Activated CD4-positive, alpha-beta T cell treated with anti-CD3 and anti-CD28 coated beads, Interleukin-2, amount 50 U/mL, for 4 hours (primary cell): ENCODE data around the gene TBC1D14.

ENCODE experiments used
- DNase-seq, 2 experiments: peaks; one replicate each; pipeline ENCODE4 v3.0.0-alpha.2; 2020

The TBC1D14 gene

GRCh38 chr4:7004331-7004730 lies 94.7 kb downstream of the TBC1D14 start:
- DNase-seq, result no peak

GRCh38 chr4:7005571-7005970 lies 95.9 kb downstream of the TBC1D14 start:
- no peak for DNase-seq

- DNase-seq, result no peak
Measured at GRCh38 chr4:7006411-7006810, 96.8 kb downstream of the TBC1D14 start.

DNA sequence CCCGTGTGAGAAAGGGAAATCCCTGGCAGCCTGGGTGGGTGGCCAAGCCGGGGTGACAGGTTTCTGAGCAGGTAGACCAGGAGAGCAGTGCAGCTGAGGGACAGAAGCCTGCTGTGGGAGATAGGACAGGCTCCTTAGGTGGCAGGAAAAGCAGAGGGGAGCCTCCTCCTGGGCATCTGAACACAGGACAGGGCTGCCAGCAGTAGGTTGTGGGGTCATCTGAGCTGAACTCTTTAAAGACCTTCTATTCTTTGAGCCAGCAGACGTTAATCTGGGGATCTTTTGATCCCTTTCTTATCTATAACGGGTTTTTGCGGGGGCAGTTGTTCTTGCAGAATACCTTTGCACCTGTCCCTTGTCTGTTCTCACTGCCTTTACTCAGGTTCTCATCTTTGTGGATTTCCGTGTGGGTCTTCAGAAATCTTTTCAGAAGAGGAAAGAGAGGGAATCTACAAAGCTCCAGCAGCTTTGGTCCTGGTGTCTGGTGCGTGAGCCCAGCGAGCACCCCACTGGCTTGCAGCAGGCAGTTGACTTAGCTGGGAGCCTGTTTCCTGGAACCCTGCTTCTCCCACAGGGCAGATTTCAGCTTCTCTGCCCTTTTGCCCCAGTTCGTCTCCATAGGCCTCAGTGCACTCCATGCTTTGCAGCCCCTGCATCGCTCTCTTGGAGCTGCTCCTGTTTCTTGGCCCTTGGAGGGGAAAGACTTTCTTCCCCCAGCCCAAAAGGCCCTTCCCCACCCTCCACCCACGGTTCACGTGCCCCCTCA lies 97.7 kb downstream of the TBC1D14 start:
- DNase-seq, result no peak

GRCh38 chr4:7007944-7008343 lies 98.3 kb downstream of the TBC1D14 start:
- DNase-seq, result no peak

DNA sequence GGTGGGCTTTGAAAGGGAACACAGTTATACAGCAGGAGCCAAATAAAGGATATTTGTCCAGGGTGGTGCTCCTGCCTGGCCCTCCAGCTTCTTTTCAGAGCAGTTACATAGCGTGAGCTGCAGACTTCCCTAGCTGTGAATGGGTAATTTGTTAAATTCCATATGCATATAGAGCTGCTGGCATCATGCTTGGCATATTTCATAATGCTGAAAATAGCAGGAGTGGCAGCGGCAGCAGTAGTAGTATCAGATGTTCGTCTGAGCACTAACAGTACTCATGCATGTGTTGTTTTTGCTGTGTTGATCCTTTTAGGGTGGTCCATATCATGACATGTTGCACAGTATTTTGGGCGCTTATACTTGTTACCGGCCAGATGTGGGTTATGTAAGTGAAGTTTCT lies 99.9 kb downstream of the TBC1D14 start:
- no peak for DNase-seq

DNA sequence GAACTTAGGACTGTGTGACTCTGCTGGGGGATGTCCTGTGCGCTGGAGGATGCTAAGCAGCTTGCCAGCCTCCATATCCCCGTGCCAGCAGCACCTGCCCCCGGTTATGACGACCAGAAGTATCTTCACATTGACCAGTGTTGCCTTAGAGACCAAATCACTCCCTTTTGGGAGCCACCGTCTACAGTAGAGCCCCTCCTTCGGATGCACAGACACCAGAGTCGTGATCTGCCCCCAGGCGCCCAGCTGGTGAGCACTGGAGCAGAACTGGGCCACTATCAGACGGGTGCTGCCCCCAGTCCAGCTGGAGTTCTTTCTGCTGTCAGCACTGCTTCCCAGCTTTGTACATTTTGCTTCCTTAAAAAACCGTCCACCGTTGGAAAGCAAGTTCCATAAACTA lies 103.5 kb downstream of the TBC1D14 start:
- no peak for DNase-seq

DNA sequence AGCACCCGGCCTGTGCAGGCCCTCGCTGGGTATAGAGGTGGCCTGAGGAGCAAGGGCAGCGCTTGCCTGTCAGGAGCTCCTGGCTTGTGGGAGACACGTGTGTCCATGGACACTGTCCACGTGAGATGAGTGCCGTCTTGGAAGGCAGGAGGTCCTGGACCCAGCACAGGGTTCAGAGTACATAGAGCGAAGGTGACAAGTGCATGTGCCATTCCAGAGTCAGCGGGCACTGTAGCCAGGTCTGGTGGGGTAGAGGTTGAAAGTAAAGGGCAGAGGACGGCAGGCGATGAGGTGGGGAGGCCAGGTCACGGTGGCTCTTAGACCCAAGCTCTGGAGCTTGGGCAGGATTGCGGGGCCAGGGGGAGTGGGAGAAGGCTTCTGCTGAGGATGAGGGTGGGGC lies 105.2 kb downstream of the TBC1D14 start:
- no peak for DNase-seq

GRCh38 chr4:7015383-7016035 lies 105.9 kb downstream of the TBC1D14 start:
- no peak for DNase-seq

DNA sequence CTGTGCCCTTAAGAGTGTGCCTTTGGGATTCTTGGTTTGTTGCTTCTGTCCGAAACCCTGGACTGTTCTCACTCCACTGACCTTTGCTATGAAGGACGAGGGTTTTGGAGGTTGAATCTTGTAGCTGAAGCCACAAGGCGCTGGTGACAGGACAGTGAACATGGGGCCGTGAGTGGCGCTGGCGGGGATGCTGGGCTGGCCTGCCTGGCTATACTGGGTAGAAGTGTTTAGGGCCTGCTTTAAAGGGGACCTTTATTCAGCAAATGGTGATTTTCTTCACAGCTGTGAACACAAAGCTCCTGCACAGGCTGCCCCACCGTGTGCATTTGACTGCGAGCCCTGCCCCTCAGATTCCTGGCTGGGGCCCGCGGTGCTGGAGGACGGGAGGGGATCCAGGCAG lies 106.5 kb downstream of the TBC1D14 start:
- no peak for DNase-seq

DNA sequence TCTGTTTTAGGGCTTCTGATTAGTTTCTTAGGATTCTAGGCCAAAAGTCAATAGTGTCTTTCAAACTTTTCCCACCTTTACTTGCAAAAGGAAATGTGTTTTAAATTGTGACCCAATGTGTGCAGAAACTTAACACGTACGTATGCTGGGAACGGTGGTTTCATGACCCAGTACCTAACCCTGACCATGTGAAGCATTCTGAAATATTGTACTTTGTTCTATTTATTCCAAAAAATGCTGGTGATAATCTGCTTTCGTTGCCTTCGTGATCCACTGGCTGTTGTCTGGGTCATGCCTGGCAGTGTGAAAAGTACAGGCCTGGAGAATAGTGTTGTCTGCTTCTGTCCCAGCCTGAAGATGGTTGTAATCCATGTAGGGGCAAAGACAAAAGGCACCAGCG lies 106.9 kb downstream of the TBC1D14 start:
- no peak for DNase-seq

DNA sequence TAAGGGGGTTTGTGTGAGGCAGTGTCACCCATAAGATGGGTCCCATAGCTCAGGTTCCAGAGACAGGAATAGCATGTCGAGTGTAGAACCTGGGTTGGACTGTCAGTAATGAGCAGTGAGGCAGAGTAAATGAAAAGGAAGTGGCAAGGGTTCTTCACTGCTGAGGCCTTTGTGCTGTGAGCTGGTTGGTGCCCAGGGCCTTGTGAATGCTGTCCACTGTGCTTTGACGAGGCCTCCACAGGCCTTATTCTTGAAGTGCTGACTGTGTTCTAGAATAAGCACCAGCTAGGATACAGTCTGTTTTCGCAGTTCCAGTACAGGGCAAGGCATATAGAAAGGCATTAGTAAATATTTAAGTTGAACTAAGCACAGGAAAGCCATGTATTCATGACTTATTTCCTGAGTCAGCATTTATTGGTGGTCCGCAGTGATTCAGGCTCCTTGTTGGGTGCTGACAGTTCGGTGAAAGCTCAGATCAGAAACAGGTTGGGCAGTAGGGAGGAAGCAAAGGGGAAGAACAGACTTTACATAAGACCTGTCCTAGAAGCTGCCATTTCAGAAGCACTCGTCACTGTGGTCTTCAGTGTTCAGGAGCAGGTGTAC lies 107.9 kb downstream of the TBC1D14 start:
- DNase-seq, result no peak

- DNase-seq, result no peak
Measured at GRCh38 chr4:7018281-7018680, 108.7 kb downstream of the TBC1D14 start.

GRCh38 chr4:7019367-7019766 lies 109.7 kb downstream of the TBC1D14 start:
- no peak for DNase-seq

DNA sequence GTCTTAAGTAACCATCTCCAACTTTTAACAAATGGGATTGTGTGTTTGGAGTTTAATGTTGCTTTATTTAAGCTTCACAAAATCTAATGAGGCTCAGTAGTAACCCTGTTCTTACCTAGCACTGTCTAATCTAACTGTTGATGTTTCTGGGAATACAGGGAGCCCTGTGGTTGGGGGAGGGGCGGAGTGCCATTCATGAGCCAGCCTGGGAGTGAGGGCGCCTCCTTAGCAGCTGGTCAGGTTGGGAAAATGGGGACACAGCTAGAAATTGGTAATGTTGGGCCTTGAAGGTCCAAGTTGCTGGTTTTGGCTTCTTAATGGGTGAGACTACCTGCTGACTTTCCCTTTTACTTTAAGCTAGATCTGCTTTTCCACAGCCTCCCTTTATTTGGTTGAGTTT lies 110.7 kb downstream of the TBC1D14 start:
- DNase-seq, result no peak

GRCh38 chr4:7020856-7021255 lies 111.2 kb downstream of the TBC1D14 start:
- DNase-seq, result no peak

GRCh38 chr4:7021355-7021754 lies 111.7 kb downstream of the TBC1D14 start:
- DNase-seq, result no peak

GRCh38 chr4:7021930-7022664 lies 112.5 kb downstream of the TBC1D14 start:
- no peak for DNase-seq

DNA sequence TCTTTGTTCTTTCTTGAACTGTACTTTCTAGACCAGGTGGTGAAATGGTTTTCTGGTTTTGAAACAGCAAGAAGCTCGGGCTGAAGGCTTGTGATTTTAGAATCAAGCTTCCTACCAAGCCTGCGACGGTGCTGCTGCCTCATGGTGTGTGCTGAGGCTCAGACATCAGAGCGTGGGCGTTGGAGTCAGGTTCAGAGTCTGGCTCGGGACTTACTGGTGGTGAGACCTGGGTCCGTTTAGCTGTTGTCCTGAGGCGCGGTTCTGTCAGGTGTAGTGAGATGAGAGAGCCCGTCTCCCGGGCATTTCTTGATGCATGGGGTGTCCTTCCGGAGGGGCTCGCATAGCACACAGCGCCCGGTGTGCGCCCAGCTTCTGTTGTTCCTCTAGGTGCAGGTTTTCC lies 113.9 kb downstream of the TBC1D14 start:
- DNase-seq, result no peak

DNA sequence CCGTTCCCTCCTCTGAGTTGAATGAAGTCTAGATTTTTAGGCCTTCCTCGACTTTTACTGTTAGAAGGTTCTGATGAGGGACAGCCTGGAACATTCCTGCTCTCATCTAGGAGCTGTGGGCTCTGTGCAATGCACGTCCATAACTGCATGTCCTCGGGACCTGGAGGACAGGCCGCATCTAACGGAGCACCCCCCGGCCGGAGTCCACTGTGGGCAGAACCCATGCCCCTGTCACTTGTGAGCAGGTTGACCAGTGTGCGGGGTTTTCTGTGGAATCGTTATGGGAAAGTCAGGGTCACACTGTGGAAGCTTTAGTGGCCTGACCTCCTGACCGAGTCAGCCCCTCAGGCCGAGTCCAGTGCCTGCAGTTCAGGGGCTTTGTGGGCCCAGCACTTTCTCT lies 114.3 kb downstream of the TBC1D14 start:
- no peak for DNase-seq

DNA sequence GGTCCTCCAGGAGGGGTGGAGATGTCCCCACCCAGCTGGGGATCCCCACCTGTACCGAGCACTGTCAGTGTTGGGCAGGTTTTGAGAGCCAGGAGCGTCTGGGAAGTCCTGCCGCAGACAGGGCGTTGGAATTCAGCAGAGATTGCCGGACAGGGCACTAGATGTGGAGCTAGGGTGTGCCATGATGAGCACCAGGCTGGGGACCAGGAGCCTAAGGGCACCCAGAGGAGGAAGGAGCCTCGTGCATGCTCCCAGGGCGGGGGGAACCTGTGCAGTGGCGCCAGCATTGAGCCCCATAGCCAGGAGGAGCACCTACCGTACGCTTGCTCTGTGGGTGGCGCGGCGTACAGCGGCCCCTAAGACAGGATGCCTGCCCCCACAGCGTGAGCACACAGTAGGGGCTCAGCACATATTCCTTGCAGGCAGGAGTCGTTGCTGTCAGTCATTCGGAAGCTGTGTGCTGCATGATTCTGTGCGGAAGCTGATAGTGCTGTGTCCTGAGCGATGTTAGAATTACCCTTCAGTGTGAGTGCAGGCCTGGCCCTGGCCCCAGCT lies 114.8 kb downstream of the TBC1D14 start:
- DNase-seq, result no peak

- DNase-seq, result no peak
Measured at GRCh38 chr4:7025040-7025602, 115.5 kb downstream of the TBC1D14 start.

DNA sequence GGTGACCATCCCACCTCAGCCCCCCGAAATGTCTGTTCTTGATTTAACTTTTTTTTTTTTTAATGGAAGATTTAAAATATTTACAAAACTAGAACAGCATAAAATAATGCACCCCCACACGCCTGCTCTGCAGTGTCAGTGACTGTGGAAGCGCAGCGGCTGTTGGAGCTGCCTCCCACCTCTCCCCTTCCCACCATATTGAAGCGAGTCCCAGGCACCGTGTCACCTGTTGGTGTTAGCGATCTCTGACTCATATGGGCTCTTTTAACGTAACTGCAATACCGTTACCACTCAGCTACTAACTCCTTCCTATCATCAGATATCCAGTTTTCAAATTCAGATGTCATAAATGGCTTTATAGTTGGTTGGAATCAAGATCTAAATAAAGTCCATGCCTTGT lies 116.5 kb downstream of the TBC1D14 start:
- no peak for DNase-seq
